HEK293 (cell line): ENCODE results near the gene TRPM8.

Experiments
- CTCF ChIA-PET: fragments of 350-600 bp; formaldehyde crosslinking; extraction: SDS; loops from one replicate; lab custom pipeline; 2021; ENCODE audit warnings: antibody characterized with exemption; lab: Yijun Ruan, JAX
- POLR2A ChIA-PET: fragments of 300-600 bp; formaldehyde crosslinking; extraction: SDS; loops from one replicate; lab custom pipeline; 2020; ENCODE audit warnings: antibody characterized with exemption, inconsistent platforms; lab: Yijun Ruan, JAX
- H3K27ac ChIP-seq: fragments of 200-500 bp; sonication (Bioruptor generic); 2 replicates; pipeline ENCODE4 v1.5.1; 2014; ENCODE audit warnings: low read depth, low read length, control low read depth, inconsistent platforms; ENCODE audit errors: extremely low read depth
- H3K36me3 ChIP-seq, 2 experiments: fragments of 200-500 bp in 1 of 2; sonication (Bioruptor generic) in 1 of 2; 1 replicate in 1 of 2; 2 replicates in 1 of 2; pipeline ENCODE4 v1.5.1; 2014 to 2017; ENCODE audit warnings: inconsistent platforms in 2 of 2, low read length in 2 of 2; ENCODE audit not compliant: control insufficient read depth in 2 of 2, insufficient read depth in 1 of 2
- H3K4me1 ChIP-seq: fragments of 200-500 bp; sonication (Bioruptor generic); 2 replicates; pipeline ENCODE4 v1.5.1; 2014; ENCODE audit warnings: mild to moderate bottlenecking, low read length, inconsistent platforms; ENCODE audit not compliant: control insufficient read depth, insufficient read depth
- H3K4me3 ChIP-seq: 2 replicates; pipeline ENCODE4 v1.5.1; 2011; ENCODE audit warnings: low read depth, mild to moderate bottlenecking, control low read depth, low read length, moderate library complexity
- H3K9me3 ChIP-seq: fragments of 200-500 bp; sonication (Bioruptor generic); 2 replicates; pipeline ENCODE4 v1.5.1; 2014; ENCODE audit warnings: low read depth, low read length, inconsistent platforms; ENCODE audit not compliant: control insufficient read depth, insufficient read depth
- HOXC10 ChIP-seq: sonication (generic); formaldehyde crosslinking; IDR thresholded peaks from 2 replicates; pipeline ENCODE4 v1.8.1; 2023; ENCODE audit warnings: mild to moderate bottlenecking, missing genetic modification reagents
- OSR2 ChIP-seq: fragments of 450-650 bp; formaldehyde crosslinking; IDR thresholded peaks from 2 replicates; pipeline ENCODE4 v1.5.1; 2016; ENCODE audit warnings: missing biosample characterization, missing genetic modification characterization
- SALL2 ChIP-seq: fragments of 450-650 bp; formaldehyde crosslinking; IDR thresholded peaks from 2 replicates; pipeline ENCODE4 v1.5.0; 2017; ENCODE audit warnings: missing biosample characterization, mild to moderate bottlenecking, missing genetic modification characterization, borderline replicate concordance
- SCRT2 ChIP-seq: fragments of 450-650 bp; formaldehyde crosslinking; IDR thresholded peaks from 2 replicates; pipeline ENCODE4 v1.5.1; 2016; ENCODE audit warnings: missing biosample characterization, missing genetic modification characterization
- SP3 ChIP-seq: fragments of 450-650 bp; formaldehyde crosslinking; IDR thresholded peaks from 2 replicates; pipeline ENCODE4 v1.5.1; 2016; ENCODE audit warnings: missing biosample characterization, missing genetic modification characterization
- ZEB2 ChIP-seq: fragments of 450-650 bp; formaldehyde crosslinking; IDR thresholded peaks from 2 replicates; pipeline ENCODE4 v1.5.1; 2016; ENCODE audit warnings: missing biosample characterization, missing genetic modification characterization
- ZNF157 ChIP-seq: fragments of 450-650 bp; formaldehyde crosslinking; IDR thresholded peaks from 2 replicates; pipeline ENCODE4 v1.5.1; 2016; ENCODE audit warnings: missing biosample characterization, missing genetic modification characterization
- ZNF184 ChIP-seq: fragments of 450-650 bp; IDR thresholded peaks from 2 replicates; pipeline ENCODE4 v1.5.1; 2018; ENCODE audit warnings: missing biosample characterization, mild to moderate bottlenecking, missing genetic modification characterization
- ZNF23 ChIP-seq: fragments of 450-650 bp; formaldehyde crosslinking; IDR thresholded peaks from 2 replicates; pipeline ENCODE4 v1.5.1; 2016; ENCODE audit warnings: missing biosample characterization, missing genetic modification characterization, borderline replicate concordance
- ZNF624 ChIP-seq: fragments of 450-650 bp; formaldehyde crosslinking; IDR thresholded peaks from 2 replicates; pipeline ENCODE4 v1.5.1; 2017; ENCODE audit warnings: missing biosample characterization, missing genetic modification characterization
- ZNF660 ChIP-seq: fragments of 450-650 bp; IDR thresholded peaks from 2 replicates; pipeline ENCODE4 v1.5.1; 2018; ENCODE audit warnings: missing biosample characterization, mild to moderate bottlenecking, missing genetic modification characterization
- ZNF830 ChIP-seq: fragments of 450-650 bp; IDR thresholded peaks from 2 replicates; pipeline ENCODE4 v1.5.0; 2018; ENCODE audit warnings: missing biosample characterization, missing genetic modification characterization, low read depth, mild to moderate bottlenecking, moderate library complexity
- ZSCAN16 ChIP-seq: fragments of 450-650 bp; formaldehyde crosslinking; IDR thresholded peaks from 2 replicates; pipeline ENCODE4 v1.5.1; 2016; ENCODE audit warnings: missing biosample characterization, missing genetic modification characterization
- TF ChIP-seq, protein P1 (sequence below): fragments of 450-650 bp; formaldehyde crosslinking; IDR thresholded peaks from 2 replicates; pipeline ENCODE4 v1.5.1; 2016; ENCODE audit warnings: missing biosample characterization, missing genetic modification characterization
- TF ChIP-seq, protein P2 (sequence below): fragments of 450-650 bp; formaldehyde crosslinking; IDR thresholded peaks from 2 replicates; pipeline ENCODE4 v1.5.1; 2016; ENCODE audit warnings: missing biosample characterization, missing genetic modification characterization
- TF ChIP-seq, protein P3 (sequence below): fragments of 450-650 bp; formaldehyde crosslinking; IDR thresholded peaks from 2 replicates; pipeline ENCODE4 v1.5.1; 2017; ENCODE audit warnings: missing biosample characterization, mild to moderate bottlenecking, missing genetic modification characterization, moderate library complexity
- TF ChIP-seq, protein P4 (sequence below): fragments of 450-650 bp; formaldehyde crosslinking; IDR thresholded peaks from 2 replicates; pipeline ENCODE4 v1.5.1; 2016; ENCODE audit warnings: missing biosample characterization, missing genetic modification characterization, borderline replicate concordance

Gene TRPM8

DNA sequence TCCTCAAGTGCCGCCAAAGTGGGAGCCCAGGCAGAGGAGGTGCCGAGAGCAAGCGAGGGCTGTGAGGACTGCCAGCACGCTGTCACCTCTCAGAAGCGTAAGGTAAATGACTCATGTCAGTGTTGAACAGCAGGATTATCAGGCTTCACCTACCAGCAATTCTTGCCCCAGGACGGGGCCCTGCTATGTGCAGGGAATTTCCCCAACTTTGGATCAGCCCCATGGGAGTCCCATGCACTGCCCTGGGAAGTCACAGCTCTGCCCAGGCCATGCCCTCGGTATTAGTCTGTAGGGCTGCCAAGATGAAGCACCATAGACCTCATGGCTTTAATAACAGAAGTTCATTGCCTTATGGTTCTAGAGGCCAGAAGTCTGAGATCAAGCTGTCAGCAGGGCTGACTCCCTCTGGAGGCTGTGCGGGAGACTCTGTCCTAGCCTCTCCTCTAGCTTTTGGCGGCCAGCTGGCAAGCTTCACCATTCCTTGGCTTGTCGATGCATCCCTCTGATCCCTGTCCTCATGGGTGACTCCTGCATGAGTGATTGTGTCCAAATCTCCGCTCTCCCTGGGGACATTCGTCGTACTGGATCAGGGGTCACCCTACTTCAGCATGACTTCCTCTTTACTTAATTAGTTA is 55.9 kb downstream of the TRPM8 start:
- CTCF ChIA-PET = interaction anchor here (1.2 kb wide), 1 partner anchor 141 kb away, joined by 3 read pairs; no protein-coding TSS in a partner anchor
- POLR2A ChIA-PET = no interaction called here
- TF ChIP-seq OSR2 (tag by site-specific recombination) (no peak), SCRT2 (no peak), ZNF23 (tag by site-specific recombination) (no peak), HOXC10 (CRISPR knock-in tag) (no peak), ZNF157 (tag by site-specific recombination) (no peak), ZNF624 (tag by site-specific recombination) (no peak), ZNF184 (tag by site-specific recombination) (no peak), ZNF830 (tag by site-specific recombination) (no peak), SALL2 (no peak), ZSCAN16 (tag by site-specific recombination) (no peak), ZNF660 (no peak), SP3 (no peak), ZEB2 (tag by site-specific recombination) (no peak)
- TF ChIP-seq, protein P1, sequence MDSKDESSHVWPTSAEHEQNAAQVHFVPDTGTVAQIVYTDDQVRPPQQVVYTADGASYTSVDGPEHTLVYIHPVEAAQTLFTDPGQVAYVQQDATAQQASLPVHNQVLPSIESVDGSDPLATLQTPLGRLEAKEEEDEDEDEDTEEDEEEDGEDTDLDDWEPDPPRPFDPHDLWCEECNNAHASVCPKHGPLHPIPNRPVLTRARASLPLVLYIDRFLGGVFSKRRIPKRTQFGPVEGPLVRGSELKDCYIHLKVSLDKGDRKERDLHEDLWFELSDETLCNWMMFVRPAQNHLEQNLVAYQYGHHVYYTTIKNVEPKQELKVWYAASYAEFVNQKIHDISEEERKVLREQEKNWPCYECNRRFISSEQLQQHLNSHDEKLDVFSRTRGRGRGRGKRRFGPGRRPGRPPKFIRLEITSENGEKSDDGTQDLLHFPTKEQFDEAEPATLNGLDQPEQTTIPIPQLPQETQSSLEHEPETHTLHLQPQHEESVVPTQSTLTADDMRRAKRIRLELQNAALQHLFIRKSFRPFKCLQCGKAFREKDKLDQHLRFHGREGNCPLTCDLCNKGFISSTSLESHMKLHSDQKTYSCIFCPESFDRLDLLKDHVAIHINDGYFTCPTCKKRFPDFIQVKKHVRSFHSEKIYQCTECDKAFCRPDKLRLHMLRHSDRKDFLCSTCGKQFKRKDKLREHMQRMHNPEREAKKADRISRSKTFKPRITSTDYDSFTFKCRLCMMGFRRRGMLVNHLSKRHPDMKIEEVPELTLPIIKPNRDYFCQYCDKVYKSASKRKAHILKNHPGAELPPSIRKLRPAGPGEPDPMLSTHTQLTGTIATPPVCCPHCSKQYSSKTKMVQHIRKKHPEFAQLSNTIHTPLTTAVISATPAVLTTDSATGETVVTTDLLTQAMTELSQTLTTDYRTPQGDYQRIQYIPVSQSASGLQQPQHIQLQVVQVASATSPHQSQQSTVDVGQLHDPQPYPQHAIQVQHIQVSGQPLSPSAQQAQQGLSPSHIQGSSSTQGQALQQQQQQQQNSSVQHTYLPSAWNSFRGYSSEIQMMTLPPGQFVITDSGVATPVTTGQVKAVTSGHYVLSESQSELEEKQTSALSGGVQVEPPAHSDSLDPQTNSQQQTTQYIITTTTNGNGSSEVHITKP = no peak
- TF ChIP-seq, protein P2, sequence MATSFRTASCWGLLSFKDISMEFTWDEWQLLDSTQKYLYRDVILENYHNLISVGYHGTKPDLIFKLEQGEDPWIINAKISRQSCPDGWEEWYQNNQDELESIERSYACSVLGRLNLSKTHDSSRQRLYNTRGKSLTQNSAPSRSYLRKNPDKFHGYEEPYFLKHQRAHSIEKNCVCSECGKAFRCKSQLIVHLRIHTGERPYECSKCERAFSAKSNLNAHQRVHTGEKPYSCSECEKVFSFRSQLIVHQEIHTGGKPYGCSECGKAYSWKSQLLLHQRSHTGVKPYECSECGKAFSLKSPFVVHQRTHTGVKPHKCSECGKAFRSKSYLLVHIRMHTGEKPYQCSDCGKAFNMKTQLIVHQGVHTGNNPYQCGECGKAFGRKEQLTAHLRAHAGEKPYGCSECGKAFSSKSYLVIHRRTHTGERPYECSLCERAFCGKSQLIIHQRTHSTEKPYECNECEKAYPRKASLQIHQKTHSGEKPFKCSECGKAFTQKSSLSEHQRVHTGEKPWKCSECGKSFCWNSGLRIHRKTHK (tag by site-specific recombination) = no peak
- TF ChIP-seq, protein P3, sequence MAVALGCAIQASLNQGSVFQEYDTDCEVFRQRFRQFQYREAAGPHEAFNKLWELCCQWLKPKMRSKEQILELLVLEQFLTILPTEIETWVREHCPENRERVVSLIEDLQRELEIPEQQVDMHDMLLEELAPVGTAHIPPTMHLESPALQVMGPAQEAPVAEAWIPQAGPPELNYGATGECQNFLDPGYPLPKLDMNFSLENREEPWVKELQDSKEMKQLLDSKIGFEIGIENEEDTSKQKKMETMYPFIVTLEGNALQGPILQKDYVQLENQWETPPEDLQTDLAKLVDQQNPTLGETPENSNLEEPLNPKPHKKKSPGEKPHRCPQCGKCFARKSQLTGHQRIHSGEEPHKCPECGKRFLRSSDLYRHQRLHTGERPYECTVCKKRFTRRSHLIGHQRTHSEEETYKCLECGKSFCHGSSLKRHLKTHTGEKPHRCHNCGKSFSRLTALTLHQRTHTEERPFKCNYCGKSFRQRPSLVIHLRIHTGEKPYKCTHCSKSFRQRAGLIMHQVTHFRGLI = no peak
- TF ChIP-seq, protein P4, sequence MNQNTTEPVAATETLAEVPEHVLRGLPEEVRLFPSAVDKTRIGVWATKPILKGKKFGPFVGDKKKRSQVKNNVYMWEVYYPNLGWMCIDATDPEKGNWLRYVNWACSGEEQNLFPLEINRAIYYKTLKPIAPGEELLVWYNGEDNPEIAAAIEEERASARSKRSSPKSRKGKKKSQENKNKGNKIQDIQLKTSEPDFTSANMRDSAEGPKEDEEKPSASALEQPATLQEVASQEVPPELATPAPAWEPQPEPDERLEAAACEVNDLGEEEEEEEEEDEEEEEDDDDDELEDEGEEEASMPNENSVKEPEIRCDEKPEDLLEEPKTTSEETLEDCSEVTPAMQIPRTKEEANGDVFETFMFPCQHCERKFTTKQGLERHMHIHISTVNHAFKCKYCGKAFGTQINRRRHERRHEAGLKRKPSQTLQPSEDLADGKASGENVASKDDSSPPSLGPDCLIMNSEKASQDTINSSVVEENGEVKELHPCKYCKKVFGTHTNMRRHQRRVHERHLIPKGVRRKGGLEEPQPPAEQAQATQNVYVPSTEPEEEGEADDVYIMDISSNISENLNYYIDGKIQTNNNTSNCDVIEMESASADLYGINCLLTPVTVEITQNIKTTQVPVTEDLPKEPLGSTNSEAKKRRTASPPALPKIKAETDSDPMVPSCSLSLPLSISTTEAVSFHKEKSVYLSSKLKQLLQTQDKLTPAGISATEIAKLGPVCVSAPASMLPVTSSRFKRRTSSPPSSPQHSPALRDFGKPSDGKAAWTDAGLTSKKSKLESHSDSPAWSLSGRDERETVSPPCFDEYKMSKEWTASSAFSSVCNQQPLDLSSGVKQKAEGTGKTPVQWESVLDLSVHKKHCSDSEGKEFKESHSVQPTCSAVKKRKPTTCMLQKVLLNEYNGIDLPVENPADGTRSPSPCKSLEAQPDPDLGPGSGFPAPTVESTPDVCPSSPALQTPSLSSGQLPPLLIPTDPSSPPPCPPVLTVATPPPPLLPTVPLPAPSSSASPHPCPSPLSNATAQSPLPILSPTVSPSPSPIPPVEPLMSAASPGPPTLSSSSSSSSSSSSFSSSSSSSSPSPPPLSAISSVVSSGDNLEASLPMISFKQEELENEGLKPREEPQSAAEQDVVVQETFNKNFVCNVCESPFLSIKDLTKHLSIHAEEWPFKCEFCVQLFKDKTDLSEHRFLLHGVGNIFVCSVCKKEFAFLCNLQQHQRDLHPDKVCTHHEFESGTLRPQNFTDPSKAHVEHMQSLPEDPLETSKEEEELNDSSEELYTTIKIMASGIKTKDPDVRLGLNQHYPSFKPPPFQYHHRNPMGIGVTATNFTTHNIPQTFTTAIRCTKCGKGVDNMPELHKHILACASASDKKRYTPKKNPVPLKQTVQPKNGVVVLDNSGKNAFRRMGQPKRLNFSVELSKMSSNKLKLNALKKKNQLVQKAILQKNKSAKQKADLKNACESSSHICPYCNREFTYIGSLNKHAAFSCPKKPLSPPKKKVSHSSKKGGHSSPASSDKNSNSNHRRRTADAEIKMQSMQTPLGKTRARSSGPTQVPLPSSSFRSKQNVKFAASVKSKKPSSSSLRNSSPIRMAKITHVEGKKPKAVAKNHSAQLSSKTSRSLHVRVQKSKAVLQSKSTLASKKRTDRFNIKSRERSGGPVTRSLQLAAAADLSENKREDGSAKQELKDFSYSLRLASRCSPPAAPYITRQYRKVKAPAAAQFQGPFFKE (tag by site-specific recombination) = no peak
- TF ChIP-seq, all 188 proteins: peak for 0
- Histone ChIP-seq H3K36me3 (no peaks in the 10 kb centered on the region), H3K9me3 (no peaks in the 10 kb centered on the region), H3K4me1 (no peaks in the 10 kb centered on the region), H3K4me3 (no peak overlapping the region), H3K27ac (no peak overlapping the region)
